ENCODE data around the gene FOXA2.

Gene FOXA2

DNA sequence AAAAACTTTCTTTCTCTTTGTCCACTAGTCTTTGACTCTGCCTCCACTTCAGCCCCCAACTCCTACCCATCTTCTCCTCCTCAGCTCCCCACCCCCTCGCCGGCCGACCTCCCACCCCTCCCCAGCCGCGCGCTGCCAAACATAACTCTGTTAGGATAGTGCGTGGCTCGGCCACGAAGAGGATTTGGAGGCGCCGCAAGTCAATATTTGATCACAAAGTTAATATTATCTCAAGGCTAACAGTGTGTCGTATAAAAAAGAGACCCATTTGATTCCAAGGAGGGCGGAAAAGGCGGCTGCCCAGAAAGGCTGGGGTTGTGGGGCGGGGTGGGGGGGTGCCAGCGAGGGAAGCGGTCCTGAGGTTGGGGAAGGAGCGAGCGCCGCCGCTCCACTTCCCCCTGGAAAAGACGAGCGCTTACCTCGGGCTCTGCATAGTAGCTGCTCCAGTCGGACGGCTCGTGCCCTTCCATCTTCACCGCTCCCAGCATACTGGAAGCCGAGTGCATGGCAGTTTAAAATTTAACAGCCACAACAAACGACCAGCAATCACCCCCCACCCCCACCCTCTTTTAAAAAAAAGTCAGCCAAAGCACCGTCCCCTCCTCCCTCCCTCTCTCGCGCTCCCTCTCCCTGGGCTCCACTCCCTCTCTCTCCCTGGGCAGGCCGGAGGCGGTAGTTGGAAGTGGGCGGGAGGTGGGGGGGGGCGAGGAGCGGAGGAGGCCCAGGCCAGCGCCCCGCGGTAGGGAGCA lies 425 bp downstream of the FOXA2 start:
- no peak for DNase-seq

DNA sequence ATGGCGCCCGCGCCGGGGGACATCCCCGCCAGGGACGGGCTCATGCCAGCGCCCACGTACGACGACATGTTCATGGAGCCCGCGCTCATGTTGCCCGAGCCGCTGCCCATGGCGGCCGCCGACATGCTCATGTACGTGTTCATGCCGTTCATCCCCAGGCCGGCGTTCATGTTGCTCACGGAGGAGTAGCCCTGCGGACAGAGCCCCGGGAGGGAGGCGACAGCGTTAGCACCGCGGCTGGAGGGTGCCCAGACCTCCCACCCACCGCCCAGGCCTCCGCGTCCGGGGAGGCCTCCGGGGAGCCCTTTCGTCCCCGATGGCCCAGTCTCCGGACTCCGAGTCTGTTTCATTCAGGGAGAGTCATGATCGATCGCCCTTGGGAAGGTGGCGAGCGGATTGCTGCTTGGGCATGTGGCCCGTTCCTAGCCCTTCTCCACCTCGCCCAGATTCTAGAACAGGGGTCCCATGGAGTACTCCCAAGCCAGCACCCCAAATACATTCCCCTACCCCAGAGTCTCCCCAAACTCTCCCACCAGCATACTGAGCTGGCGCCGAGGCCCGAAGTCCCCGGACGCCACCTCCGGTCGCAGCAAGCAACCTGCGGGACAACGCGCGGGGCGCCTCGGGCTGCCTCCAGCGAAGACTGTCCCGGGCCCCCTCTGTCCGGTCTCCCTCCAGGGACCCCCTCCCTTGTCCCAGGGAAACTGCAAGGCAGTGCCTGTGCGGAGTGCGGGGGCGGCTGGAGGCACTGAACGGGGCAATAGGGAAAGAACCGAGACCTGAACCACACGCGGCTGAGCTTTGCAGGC lies 1.2 kb downstream of the FOXA2 start:
- no peak for DNase-seq

DNA sequence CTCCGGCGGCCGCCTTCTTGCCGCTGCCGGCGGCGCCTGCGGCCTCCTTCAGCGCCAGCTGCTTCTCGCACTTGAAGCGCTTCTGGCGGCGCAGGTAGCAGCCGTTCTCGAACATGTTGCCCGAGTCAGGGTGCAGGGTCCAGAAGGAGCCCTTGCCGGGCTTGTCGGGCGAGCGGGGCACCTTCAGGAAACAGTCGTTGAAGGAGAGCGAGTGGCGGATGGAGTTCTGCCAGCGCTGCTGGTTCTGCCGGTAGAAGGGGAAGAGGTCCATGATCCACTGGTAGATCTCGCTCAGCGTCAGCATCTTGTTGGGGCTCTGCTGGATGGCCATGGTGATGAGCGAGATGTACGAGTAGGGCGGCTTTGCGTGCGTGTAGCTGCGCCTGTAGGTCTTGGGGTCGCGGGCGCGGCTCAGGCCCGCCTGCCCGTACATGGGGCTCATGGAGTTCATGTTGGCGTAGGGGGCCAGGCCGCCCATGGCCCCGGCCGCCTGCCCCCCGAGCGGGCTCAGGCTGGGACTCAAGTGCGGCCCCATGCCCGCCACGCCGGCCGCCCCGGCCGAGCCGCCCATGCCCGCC lies 1.9 kb downstream of the FOXA2 start:
- no peak for DNase-seq

DNA sequence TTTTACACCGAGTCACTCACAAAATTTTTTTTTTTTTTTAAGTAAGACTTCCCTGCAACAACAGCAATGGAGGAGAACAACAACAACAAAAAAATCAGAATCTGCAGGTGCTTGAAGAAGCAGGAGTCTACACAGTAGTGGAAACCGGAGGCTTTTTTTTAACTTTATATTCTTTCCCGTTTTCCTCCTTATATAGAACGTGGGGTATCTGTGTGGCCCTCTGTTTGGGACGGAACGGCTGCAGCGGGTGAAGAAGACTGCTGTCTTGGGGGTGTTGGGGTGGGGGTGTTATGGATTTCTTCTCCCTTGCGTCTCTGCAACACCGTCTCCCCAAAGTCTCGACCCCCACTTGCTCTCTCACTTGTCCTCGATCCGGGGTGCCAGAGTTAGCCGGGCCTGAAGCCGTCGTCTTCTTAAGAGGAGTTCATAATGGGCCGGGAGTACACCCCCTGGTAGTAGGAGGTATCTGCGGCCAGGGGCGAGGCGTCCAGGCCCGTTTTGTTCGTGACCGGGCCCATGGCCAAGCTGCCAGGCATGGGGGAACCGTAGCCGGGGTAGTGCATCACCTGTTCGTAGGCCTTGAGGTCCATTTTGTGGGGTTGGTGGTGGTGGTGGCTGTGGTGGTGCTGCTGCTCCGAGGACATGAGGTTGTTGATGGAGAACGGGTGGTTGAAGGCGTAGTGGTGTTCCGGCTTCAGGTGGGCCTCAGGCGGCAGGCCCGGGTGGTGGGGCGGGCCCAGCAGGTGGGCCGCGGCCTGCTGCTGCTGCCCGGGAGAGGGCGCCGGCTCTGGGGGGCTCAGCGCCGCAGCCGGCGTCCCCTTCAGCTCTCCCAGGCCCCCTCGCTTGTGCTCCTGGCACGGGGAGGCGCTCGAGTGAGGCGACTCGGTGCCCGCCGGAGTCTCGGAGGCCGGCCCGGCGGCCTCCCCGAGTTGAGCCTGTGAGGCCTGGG lies 2.7 kb downstream of the FOXA2 start:
- DNase-seq = no peak

DNA sequence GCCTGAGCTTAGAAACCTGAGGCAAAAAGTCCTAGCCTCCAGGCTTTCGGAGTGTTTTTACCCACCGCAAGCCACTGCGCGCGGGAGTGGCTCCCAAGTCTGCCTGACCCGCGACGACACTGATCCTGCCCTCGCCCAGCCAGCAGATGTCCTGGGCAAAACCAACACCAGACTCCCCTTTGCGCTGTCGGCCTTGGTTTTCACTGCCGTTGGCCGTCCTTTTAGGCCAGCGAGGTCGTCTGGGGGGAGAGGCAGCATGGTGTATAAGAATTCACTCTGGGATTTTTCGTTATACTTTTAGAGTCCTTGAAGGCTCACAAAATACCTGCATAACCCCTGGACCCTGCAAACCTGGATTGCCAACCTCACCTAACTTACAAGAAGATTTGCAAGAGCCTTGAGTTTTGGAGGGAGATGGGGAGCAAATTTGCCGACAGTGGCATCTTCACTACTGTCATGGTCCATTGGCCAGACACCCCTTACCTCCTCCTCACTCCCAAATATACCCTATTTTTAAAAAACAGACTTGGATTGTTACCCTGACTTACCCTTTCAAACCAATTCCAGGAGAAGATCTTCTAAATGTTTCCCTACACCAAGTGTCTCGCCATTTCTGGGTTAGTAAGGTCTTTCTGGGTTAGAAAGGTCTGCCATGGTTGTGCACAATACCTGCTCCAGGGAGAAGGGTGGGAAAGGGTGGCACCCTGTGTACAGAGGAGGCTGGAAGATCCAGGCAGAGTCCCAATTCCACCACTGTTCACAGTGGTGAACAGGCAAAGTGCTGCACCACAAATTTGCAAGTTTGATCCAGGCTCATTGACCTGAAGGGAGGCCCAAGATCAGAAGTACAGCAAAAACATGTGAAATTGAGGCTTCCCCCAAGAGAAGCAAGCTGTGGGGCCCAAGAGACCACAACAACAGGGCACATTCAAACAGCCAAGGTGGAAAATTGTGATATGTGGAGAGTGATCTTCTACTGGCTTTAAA lies 4.4 kb downstream of the FOXA2 start:
- DNase-seq = no peak

DNA sequence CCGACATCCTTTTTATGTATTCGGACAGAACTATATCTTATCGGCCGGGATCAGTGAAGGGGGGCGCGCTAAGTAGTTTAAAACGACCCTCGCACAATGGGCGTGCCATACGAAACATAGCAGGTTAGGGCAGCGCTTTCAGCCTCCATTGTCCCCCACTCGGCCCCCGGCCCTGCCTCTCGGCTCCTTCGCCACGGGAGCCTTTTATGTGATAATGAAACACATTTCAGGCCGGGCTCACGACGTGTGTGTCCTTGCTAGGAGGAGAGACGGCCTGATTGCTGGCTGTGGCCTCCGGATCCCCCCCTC lies 5.3 kb downstream of the FOXA2 start:
- DNase-seq = no peak

DNA sequence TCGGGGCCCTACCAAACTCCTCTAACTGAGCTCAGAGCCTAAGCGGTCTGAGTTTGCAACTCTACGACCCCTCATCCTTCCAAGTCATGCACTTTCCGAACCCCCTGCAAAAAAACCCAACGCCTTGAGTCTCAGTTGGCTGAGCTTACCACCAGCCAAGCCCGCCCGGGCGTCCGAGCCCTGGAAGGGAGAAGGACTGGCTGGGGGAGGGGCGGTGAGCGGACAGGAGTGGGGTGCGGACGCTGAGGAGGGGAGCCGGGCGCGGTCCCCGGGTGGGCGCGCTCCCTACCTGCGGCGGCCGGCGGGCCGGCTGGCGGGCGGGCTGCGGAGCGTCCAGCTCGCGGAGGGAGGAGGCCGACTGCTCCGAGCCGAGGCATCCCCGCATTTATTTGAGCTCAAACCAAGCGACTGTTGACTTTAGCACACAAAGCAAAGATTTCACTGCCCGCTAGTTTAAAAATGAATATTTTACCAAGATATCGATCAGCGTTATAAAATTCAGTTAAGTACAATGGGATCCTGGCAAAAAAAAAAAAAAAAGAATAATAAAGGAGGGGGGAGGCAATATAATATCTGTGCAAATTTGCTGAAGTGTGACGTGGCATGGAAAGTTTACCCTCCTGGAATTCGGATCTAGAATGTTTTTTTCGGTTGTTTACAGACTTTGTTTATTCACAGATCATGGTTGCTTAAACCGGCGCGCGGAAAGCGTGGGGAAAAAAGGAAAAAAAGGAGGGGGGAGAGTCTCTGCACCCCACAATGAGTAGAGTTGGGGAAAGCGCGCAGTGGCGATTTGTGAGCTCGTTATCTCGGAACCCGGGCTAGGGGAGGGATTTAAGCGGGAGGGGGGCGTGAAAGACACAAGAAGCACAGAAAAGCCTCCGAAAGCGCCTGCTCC lies 5.9 kb downstream of the FOXA2 start:
- no peak for DNase-seq

DNA sequence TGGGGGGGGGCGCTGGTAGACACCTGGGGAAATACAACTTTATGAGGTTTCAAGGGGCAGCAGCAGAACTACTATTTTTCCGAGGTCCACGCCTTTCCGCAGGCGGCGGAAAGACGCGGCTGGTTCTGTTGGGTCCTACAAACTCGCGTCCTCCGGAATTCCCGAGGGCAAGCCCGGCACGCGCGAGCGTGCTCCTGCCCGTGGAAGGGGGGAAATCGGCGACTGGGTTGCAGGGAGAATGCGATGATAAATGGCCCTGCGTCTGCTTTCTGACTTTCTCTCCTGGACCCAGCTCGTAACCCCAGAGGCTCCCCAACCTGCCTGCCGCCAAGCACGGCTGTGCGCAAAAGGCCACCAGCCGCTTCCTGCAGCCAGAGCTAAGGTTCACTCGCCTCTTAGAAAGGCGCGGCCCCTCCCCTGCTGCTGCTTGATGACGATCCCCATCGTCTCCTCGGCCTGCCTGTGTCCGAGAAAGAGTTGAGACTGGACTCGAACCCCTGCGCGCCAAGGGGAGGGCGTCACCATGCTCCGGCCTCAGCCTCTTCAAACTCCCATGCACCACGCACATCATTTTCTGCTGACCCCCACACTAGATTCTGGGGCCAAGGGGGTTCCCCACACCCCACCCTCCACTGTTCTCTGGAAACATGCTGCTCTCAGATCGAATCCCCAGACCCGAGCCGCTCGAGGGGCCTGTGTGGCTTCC lies 6.7 kb downstream of the FOXA2 start:
- no peak for DNase-seq

DNA sequence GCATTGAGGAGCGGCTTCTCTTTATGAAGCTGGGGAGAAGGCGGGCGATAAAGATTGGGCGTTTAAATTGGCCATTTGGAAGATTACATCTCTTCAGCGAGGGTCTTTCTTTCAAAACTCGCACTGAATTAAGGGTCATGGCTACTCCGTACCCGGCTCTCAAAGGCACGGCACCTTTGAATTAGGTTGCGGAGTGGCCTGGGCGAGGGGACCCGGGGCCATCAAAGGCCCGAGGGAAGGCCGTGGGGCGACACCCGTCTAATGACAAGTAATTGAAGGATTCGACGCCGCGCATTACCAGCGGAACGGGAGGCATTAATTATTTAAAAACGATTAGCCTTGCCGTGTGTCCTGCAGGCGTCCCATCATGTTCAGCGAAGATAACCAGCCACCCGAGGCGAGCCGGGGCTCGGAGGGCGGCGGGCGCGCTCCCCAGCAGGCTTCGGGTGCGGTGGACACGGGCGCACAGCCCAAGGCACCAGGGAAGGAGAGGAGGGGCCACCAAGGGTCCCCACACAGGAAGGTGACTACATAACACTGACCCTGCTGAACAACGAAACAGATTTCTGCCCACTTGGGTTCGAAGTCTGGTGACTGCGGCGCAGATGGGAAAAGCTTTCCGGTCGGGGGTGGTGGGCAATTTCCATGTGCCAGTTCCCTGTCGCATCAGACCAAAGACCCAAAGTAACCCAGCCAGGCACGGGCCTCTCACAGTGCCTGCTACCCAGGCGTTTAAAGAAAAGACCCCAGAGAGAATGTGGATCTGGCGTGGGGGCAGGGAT lies 7.4 kb downstream of the FOXA2 start:
- DNase-seq = no peak

DNA sequence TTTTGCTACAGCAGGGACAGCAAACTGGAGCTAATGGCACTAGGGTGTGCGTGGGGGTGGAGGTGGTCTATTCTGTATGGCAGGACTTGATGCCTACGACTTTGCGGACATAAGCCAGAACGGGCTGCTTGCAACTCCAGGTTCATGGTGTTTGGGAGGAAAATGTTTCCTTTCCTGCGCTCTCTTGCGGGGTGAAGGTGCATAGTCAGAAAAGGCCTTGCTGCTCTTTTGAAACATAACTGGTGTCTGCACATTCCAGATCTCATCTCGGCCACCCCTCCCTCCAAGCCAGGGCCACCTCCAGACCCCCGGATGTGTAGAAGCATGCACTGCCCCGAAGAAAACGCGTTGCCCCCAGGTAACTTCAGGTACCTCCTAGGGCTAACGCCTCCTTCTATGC lies 8.1 kb downstream of the FOXA2 start:
- DNase-seq = no peak

DNA sequence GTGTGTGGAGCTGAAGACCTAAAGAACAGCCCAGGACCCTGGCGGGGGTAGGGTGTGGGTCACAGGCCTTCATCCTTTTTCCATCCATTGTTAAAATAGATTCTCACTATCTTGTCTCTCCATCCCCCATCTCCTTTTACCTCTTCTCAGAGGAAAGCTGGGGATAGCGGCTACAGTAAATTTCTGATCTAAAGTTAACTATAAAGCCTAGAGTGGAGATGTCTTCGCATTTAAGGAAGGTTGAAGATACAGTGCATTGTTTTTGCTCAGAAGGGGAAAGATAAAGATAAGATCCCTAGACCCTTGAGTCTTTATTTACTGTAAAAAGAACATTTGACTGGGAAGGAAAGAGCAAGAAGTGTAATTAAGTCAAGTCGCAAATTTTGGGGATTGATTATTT lies 8.6 kb downstream of the FOXA2 start:
- no peak for DNase-seq

DNA sequence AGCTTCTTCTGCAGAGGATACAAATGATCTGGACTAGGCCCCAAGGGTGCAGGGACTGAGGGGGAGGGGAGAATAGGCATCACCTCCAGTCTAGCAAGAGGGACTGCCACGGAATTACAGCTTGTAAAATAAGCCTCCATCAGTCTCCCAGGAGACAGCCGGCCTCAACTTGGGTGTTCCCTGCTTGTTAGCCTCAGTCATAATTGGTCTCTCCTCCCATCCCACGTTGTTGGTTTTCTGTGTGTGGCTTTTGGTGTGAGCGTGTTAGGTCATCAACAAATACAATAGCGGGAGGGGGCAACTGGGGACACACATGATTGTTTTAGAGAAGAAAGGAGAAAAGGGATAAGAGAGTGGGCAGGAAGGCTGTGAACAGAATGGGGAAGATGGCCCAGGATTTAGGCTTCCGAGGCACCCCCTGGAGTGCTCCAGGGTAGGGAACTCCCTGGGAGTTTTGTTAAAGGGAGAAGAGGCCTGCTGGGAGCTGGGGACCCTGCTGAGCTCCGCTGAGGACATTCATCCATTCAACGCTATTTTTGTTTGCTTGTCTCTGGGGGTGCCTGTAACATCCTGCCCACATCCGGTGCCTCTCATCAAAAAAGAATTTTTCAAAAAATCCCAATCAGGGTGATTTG lies 9.2 kb downstream of the FOXA2 start:
- no peak for DNase-seq

DNA sequence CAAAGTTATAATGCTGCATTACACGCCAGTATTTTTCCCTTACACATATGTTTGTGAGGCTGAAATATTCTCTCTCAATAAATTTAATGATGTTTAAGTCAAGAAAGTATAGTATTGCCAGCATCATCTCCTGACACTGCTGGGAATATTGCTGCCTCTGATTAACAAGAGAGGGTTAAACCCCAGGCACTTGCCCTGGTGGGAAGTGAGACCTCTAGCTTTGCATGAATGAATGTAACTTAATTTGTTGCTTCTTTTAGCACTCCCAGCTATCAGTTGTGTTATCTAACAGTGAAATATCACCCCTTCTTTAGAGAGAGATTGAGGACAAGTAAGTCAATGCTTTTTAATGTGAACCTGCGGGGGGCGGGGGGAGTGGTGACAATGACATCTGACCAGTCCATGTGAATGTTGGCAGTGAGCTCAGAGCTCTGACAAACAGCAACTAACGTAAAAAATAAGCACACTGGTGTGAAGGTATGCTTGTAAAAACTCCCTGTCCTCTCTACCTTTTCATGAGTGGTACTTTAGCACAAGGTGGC lies 9.8 kb downstream of the FOXA2 start:
- DNase-seq = no peak

DNA sequence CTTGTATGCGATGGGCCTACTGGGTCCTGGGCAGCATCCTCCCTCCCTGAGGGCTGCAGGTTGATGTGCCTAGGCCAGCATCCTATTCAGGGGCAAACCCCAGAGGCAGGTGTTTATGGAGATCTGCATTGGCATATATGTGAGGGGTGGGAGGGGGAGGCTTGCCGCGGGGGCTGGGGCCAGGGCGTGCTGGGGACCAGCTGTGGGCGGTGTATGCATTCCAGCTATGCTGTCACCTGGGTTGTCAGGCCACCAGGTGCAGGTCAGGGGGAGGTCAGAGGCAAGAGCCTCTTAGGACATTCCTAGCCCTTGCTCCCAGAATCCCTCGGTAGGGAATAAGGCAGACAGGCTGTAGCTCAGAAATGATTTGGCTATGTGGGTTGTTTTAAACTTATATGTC lies 11.9 kb downstream of the FOXA2 start:
- DNase-seq = no peak

DNA sequence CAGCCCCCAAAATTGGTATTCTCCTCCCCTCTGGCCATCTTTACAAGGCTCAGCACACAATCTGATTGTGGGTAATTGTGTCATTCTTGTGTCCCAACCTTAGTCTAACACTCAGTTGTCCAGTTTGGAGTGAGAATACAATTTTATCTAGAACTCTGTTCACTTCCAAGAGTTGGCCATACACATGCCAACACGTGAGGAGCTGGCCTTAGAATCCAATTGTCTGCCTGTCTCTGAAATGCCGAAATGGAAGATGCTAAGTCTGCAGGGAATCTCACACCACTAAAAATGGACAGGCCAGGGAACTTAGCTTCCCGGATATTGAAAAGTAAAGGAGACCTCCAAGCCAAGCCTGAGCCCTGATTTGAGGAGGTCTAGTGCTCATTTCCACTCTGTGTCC lies 12.3 kb downstream of the FOXA2 start:
- DNase-seq = no peak

DNA sequence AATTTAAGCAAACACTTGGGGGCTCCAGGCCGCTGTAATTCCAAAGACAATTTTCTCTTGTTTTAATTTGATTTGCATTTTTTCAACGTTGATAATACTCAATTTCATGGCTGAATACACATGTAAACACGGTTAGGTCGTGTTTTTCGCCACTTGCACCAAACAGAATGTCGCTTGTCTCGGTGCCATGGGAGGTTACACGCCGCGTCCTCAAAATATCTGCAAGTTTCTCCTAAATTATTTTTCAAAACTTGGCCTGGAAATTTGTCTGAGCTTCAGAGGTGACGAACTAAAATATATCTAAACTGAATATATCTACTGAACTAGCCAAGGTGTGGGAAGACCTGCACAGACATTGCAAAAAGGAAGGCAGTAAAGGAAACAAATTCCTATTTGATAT lies 15.0 kb downstream of the FOXA2 start:
- DNase-seq = no peak

DNA sequence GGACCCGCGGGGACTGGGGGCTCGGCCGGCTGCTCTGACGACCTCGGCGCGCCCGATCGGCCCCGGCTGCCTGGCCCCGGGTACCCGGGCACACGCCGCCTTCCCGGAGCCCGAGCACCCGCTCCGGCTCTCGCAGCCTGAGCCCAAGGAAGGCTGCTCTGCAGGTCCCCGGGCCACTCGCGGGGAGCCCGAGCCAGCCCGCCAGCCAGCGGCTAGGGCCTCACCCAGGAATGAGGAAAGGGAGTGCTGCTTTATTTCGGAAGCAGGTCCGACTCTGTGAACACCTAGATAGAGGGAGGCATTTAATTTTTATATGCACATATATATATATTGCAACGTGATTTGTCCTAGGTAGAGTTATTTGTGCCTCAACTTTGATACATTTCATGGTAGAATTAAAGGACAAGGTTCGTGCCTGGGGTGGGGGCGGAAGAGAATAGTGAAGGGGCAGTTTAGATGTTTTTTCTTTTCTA lies 15.5 kb downstream of the FOXA2 start:
- DNase-seq = no peak
